K562 (cell line): ENCODE measurements around the gene CHST8. TPM values are rescaled to one million over a fixed set of nuclear protein-coding genes. Genes with fewer than 3 reads are reported as not detected.

Experiments
- ATAC-seq: fragments of 200-7000 bp; cut with Tn5 transposase; 3 replicates; pipeline ENCODE4 v1.9.1; 2020; ENCODE audit warnings: moderate library complexity
- BruUV-seq: library from RNA; stranded (reverse); fragments of 400-500 nt; replicated peaks from 2 replicates; lab custom pipeline; 2021; lab: Mats Ljungman, UMichigan
- CTCF ChIA-PET: fragments of 300-600 bp; formaldehyde crosslinking; extraction: SDS; loops from one replicate; lab custom pipeline; 2021; ENCODE audit warnings: low intra/inter-chr PET ratio; lab: Yijun Ruan, JAX
- POLR2A ChIA-PET: fragments of 300-600, 350-650 bp; sonication (Branson Sonifier 250); formaldehyde crosslinking; extraction: SDS; loops from one replicate; lab custom pipeline; 2021; ENCODE audit warnings: antibody characterized with exemption, inconsistent platforms; lab: Yijun Ruan, JAX
- DNase-seq, 4 experiments: peaks; one replicate each; pipeline versions ENCODE4 v3.0.0 to v3.0.0-alpha.2; 2011 to 2018; ENCODE audit warnings: low spot score in 3 of 4, mixed read lengths in 3 of 4; ENCODE audit errors: extremely low read depth in 1 of 4
- FAIRE-seq: peaks from 2 replicates; lab custom pipeline; 2011; peaks lifted over from hg19 to GRCh38; lab: Jason Lieb, UNC
- H2AFZ ChIP-seq: 2 replicates; pipeline ENCODE4 v1.6.0; 2011; ENCODE audit warnings: low read depth, low read length, control low read depth, inconsistent platforms
- H3K27ac ChIP-seq: fragments of 200-600 bp; 3 replicates; pipeline ENCODE4 v1.8.0; 2011; ENCODE audit warnings: low read depth, mild to moderate bottlenecking, control low read depth, inconsistent platforms, low read length, moderate library complexity, mixed read lengths; ENCODE audit errors: extremely low read depth
- H3K27me3 ChIP-seq, 2 experiments: fragments of 300-600 bp in 1 of 2; 2 replicates in 1 of 2; 3 replicates in 1 of 2; pipeline versions ENCODE4 v1.6.0 to v1.8.0; 2011; ENCODE audit warnings: inconsistent platforms in 2 of 2, low read length in 2 of 2, mild to moderate bottlenecking in 1 of 2, mixed read lengths in 1 of 2, moderate library complexity in 1 of 2; ENCODE audit not compliant: control insufficient read depth in 2 of 2, insufficient read depth in 2 of 2
- H3K36me3 ChIP-seq: fragments of 300-600 bp; 3 replicates; pipeline ENCODE4 v1.8.0; 2011; ENCODE audit warnings: mild to moderate bottlenecking, low read length, inconsistent platforms; ENCODE audit not compliant: control insufficient read depth, insufficient read depth
- H3K4me1 ChIP-seq, 2 experiments: fragments of 200-600 bp in 1 of 2; replicated peaks in 1 of 2; 2 replicates in 1 of 2; 3 replicates in 1 of 2; pipeline versions ENCODE4 v1.5.1 to v1.8.0; 2011; ENCODE audit warnings: inconsistent platforms in 2 of 2, low read length in 2 of 2, mild to moderate bottlenecking in 1 of 2, mixed read lengths in 1 of 2, moderate library complexity in 1 of 2; ENCODE audit not compliant: control insufficient read depth in 2 of 2, insufficient read depth in 2 of 2
- H3K4me2 ChIP-seq: 2 replicates; pipeline ENCODE4 v1.6.1; 2011; ENCODE audit warnings: low read length, control low read depth, inconsistent platforms, mixed read lengths; ENCODE audit not compliant: insufficient read depth
- H3K4me3 ChIP-seq: fragments of 200-600 bp; sonication (generic), shearing (Covaris generic); 2 replicates; pipeline ENCODE4 v1.5.1; 2016; ENCODE audit warnings: control low read depth, inconsistent platforms
- H3K79me2 ChIP-seq: fragments of 200-600 bp; 3 replicates; pipeline ENCODE4 v1.8.0; 2011; ENCODE audit warnings: low read length, inconsistent platforms; ENCODE audit not compliant: control insufficient read depth, insufficient read depth
- H3K9ac ChIP-seq, 2 experiments: 2 replicates each; pipeline versions ENCODE4 v1.6.0 to v1.6.1; 2011; ENCODE audit warnings: low read depth in 2 of 2, low read length in 2 of 2, control low read depth in 1 of 2, inconsistent platforms in 1 of 2, mild to moderate bottlenecking in 1 of 2, mixed read lengths in 1 of 2; ENCODE audit not compliant: insufficient read depth in 1 of 2
- H3K9me1 ChIP-seq: one replicate; pipeline ENCODE4 v1.6.0; 2011; ENCODE audit warnings: inconsistent platforms, mild to moderate bottlenecking, low read length, moderate library complexity; ENCODE audit not compliant: control insufficient read depth, insufficient read depth
- H3K9me3 ChIP-seq: replicated peaks from 2 replicates; pipeline ENCODE4 v1.5.1; 2011; ENCODE audit warnings: low read depth, low read length, inconsistent platforms; ENCODE audit not compliant: control insufficient read depth, insufficient read depth
- H4K20me1 ChIP-seq: replicated peaks from 2 replicates; pipeline ENCODE4 v1.6.1; 2011; ENCODE audit warnings: low read length, inconsistent platforms, mixed read lengths; ENCODE audit not compliant: control insufficient read depth, insufficient read depth
- RBM22 ChIP-seq: fragments of 200-400 bp; formaldehyde crosslinking; IDR thresholded peaks from 2 replicates; pipeline ENCODE4 v1.6.1; 2018; ENCODE audit warnings: low read length, low read depth; ENCODE audit not compliant: poor library complexity, severe bottlenecking
- WGBS: fragments of 100-300 bp; shearing (Covaris generic); methylation state at CpG from one replicate; pipeline ENCODE4 v1.1.6; 2016; ENCODE audit warnings: low coverage, mixed read lengths; ENCODE audit not compliant: insufficient coverage; ENCODE audit errors: missing lambda C conversion rate; 5-methylcytosine and 5-hydroxymethylcytosine counted together
- in situ Hi-C: fragments of 300-500 bp; cut with MboI; formaldehyde crosslinking; loops from 4 replicates; pipeline ENCODE4 v1.15.0; 2018; ENCODE audit warnings: inconsistent platforms, mixed read lengths
- intact Hi-C: fragments of 100-400 bp; cut with micrococcal nuclease; formaldehyde crosslinking; loops from 2 replicates; pipeline ENCODE4 v1.14.2; 2022
- polyA plus RNA-seq, 8 experiments: library from polyadenylated mRNA; depleted of rRNA in 4 of 8; stranded (reverse) in 5 of 8; unstranded in 3 of 8; fragments of >200 nt; fragmentation: Nextera tagmentation in 2 of 8; fragmentation: Illumina TruSeq in 1 of 8; extraction: Ambion mirVana in 2 of 8; extraction: Trizol in 1 of 8; gene quantifications; 2 replicates each; pipeline versions ENCODE4 v1.2.1 to v1.2.3, GENCODE V29; 2011 to 2014; ENCODE audit warnings: inconsistent platforms in 1 of 8, missing spikeins in 1 of 8
- total RNA-seq, 7 experiments: library from RNA; depleted of rRNA in 6 of 7; stranded (reverse); fragments of >200 nt in 6 of 7; fragmentation: Illumina TruSeq in 2 of 7; extraction: Trizol in 2 of 7; gene quantifications; 2 replicates each; pipeline versions ENCODE4 v1.2.1 to v1.2.3, GENCODE V29; 2011 to 2021; ENCODE audit warnings: low replicate concordance in 1 of 7
- TF ChIP-seq, protein P1 (sequence below): fragments of 450-650 bp; IDR thresholded peaks from 2 replicates; pipeline ENCODE4 v1.6.1; 2018; ENCODE audit warnings: mild to moderate bottlenecking, low read depth; ENCODE audit not compliant: partially characterized antibody

Gene CHST8
- total and polyA plus RNA-seq, 9 of the 15 experiments (the other 6 are each of a cell fraction or from before 2014, with no cell fraction given), result 0.11 TPM; not detected in 8

DNA sequence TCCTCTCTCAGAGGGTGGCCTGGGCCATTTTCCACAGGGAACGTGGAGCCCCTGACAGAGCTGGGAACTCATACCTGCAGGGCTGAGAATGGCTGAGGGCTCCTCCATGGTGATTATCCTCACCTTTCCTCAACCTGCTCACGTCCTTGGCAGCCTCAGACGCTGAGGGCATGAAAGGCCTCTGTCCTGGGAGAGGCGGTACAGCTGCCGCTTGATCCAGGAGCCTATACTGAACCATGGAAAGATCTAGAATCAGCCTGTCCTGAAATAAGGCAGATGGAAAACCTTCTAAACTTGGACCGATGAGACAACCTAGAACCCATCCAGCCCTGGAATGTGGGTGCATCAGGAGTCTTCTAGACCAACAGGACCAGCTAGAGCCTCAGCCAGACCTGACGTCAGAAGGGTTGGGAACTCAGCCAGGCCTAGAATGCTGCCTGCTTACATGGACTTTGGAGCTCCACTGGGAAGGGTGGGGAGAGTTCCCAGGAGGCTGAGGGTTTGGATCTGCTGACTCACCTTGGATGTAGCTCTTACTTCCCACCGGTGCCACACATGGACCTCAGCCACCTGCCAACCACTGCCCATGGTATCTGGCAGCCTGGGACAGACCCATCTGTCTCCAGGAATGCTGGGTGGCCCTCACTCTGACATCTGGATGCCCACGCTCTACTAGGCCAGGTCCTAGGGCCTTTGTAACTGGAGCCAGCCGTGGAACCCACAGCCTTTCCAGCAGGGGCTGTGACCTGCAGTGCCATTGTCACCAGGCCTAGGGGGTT is 182.5 kb downstream of the CHST8 start:
- Histone ChIP-seq H3K9me3 (no peaks in the 10 kb centered on the region), H2AFZ (no peak overlapping the region), H3K9ac (peak overlapping the region in 1 of 2 experiments; percentile 48; a peak in 1 of 4 replicates), H3K36me3 (peaks cover 85% of the 10 kb centered on the region; the same call in 2 of the 3 replicates), H3K79me2 (no peaks in the 10 kb centered on the region; the same call in 2 of the 3 replicates), H3K9me1 (no peaks in the 10 kb centered on the region), H3K4me2 (no peak overlapping the region), H3K27me3 (no peaks in the 10 kb centered on the region), H3K4me1 (peaks cover 0 to 6% of the 10 kb centered on the region in 2 experiments; a peak in 2 of 5 replicates), H3K27ac (no peak overlapping the region), H4K20me1 (no peaks in the 10 kb centered on the region), H3K4me3 (no peak overlapping the region)
- ChIA-PET CTCF (no interaction called here), POLR2A (no interaction called here)
- in situ Hi-C loops (no loop called here), intact Hi-C loops (no loop called here)
- no peak for FAIRE-seq
- DNase-seq, result no peak
- WGBS, result 83% methylated on average over 9 of the region's 10 CpGs
- ATAC-seq, result no peak
- no peak for TF ChIP-seq RBM22
- TF ChIP-seq, protein P1, sequence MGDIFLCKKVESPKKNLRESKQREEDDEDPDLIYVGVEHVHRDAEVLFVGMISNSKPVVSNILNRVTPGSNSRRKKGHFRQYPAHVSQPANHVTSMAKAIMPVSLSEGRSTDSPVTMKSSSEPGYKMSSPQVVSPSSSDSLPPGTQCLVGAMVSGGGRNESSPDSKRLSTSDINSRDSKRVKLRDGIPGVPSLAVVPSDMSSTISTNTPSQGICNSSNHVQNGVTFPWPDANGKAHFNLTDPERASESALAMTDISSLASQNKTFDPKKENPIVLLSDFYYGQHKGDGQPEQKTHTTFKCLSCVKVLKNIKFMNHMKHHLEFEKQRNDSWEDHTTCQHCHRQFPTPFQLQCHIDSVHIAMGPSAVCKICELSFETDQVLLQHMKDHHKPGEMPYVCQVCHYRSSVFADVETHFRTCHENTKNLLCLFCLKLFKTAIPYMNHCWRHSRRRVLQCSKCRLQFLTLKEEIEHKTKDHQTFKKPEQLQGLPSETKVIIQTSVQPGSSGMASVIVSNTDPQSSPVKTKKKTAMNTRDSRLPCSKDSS, result no peak
- BruUV-seq, result no TSS peak
